GM19043 (cell line): ENCODE measurements around the gene GMPS.

Experiments
- ATAC-seq: cut with Tn5 transposase; IDR thresholded peaks from one replicate; pipeline ENCODE4 v1.9.1; 2021; ENCODE audit warnings: low read depth; ENCODE audit not compliant: unreplicated experiment

The GMPS gene

GRCh38 chr3:155989536-155989935, 119.1 kb downstream of the GMPS start:
- ATAC-seq: no peak

- no peak for ATAC-seq
Measured at GRCh38 chr3:155991212-155991611, 120.8 kb downstream of the GMPS start.

DNA sequence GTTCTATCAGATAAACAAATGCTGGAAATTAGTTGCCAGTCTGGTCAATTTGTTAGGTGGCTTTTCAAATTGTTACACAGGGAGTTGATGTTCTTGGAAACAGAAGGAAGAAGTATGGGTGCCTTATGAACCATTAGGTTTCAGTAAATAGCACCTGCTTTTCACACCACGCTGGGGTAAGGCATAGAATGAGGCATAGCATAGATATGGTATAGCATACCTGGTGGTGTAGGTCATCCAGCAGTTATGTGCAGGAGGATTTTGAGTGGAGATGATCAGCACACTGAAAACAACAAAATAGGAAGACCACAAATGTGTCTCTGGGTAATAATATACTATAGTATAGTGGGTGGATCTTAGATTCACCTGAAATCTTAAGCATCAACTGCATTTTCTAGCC, 121.4 kb downstream of the GMPS start:
- ATAC-seq: no peak
